SK-N-SH (cell line): ENCODE data around the gene C19orf47. TPM values are rescaled to one million over a fixed set of nuclear protein-coding genes. Genes with fewer than 3 reads are reported as not detected.

Experiments
- CTCF ChIA-PET: fragments of 300-600, 350-600 bp; formaldehyde crosslinking; extraction: SDS; loops from one replicate; lab custom pipeline; 2021; lab: Yijun Ruan, JAX
- POLR2A ChIA-PET: fragments of 350-600 bp; sonication (Branson Sonifier 250); formaldehyde crosslinking; extraction: SDS; loops from one replicate; lab custom pipeline; 2020; ENCODE audit warnings: antibody characterized with exemption, inconsistent platforms; lab: Yijun Ruan, JAX
- DNase-seq: peaks from one replicate; pipeline ENCODE4 v3.0.0; 2012
- H2AFZ ChIP-seq: fragments of 200-600 bp; sonication (generic); 2 replicates; pipeline ENCODE4 v1.8.1; 2016; ENCODE audit warnings: antibody characterized with exemption, mild to moderate bottlenecking, low read depth
- H3F3A ChIP-seq: fragments of 200-600 bp; sonication (generic); replicated peaks from 2 replicates; pipeline ENCODE3; 2016; ENCODE audit warnings: antibody characterized with exemption, mild to moderate bottlenecking; ENCODE audit not compliant: insufficient read depth
- H3K27ac ChIP-seq, 2 experiments: fragments of 200-500 bp in 1 of 2; fragments of 200-600 bp in 1 of 2; sonication (Bioruptor generic) in 1 of 2; sonication (generic), shearing (Covaris generic) in 1 of 2; 2 replicates each; pipeline versions ENCODE4 v1.5.1 to v1.6.1; 2014 to 2016; ENCODE audit warnings: low read depth in 2 of 2, inconsistent platforms in 1 of 2, low read length in 1 of 2, mild to moderate bottlenecking in 1 of 2, mixed read lengths in 1 of 2
- H3K27me3 ChIP-seq: fragments of 200-600 bp; sonication (generic), shearing (Covaris generic); 2 replicates; pipeline ENCODE4 v1.6.1; 2016; ENCODE audit warnings: mixed run types; ENCODE audit not compliant: insufficient read depth
- H3K36me3 ChIP-seq, 2 experiments: fragments of 200-500 bp in 1 of 2; fragments of 200-600 bp in 1 of 2; sonication (Bioruptor generic) in 1 of 2; sonication (generic) in 1 of 2; replicated peaks in 1 of 2; 2 replicates each; pipeline versions ENCODE3 to v1.5.1; 2014 to 2016; ENCODE audit warnings: low read length in 1 of 2, mild to moderate bottlenecking in 1 of 2; ENCODE audit not compliant: insufficient read depth in 2 of 2, control insufficient read depth in 1 of 2
- H3K4me1 ChIP-seq, 2 experiments: fragments of 200-500 bp in 1 of 2; fragments of 200-600 bp in 1 of 2; sonication (Bioruptor generic) in 1 of 2; sonication (generic), shearing (Covaris generic) in 1 of 2; 2 replicates each; pipeline versions ENCODE4 v1.5.1 to v1.6.1; 2014 to 2016; ENCODE audit warnings: low read depth in 1 of 2, low read length in 1 of 2, mixed run types in 1 of 2; ENCODE audit not compliant: insufficient read depth in 2 of 2, control insufficient read depth in 1 of 2
- H3K4me2 ChIP-seq: fragments of 200-600 bp; sonication (generic), shearing (Covaris generic); 2 replicates; pipeline ENCODE4 v1.6.1; 2017; ENCODE audit warnings: mixed run types
- H3K4me3 ChIP-seq, 2 experiments: fragments of 200-500 bp in 1 of 2; fragments of 200-600 bp in 1 of 2; sonication (Bioruptor generic) in 1 of 2; sonication (generic), shearing (Covaris generic) in 1 of 2; 2 replicates each; pipeline versions ENCODE4 v1.5.1 to v1.8.1; 2014 to 2016; ENCODE audit warnings: low read depth in 2 of 2, inconsistent platforms in 1 of 2, low read length in 1 of 2, mild to moderate bottlenecking in 1 of 2, mixed read lengths in 1 of 2, moderate library complexity in 1 of 2
- H3K79me2 ChIP-seq: fragments of 200-600 bp; sonication (generic); 2 replicates; pipeline ENCODE4 v1.8.1; 2017; ENCODE audit warnings: mild to moderate bottlenecking; ENCODE audit not compliant: insufficient read depth
- H3K9ac ChIP-seq: fragments of 200-600 bp; sonication (generic); 2 replicates; pipeline ENCODE4 v1.6.1; 2017; ENCODE audit warnings: mixed run types
- H3K9me2 ChIP-seq: fragments of 200-600 bp; sonication (generic); 2 replicates; pipeline ENCODE4 v1.6.1; 2017; ENCODE audit warnings: mixed run types
- H3K9me3 ChIP-seq: fragments of 200-600 bp; sonication (generic); 2 replicates; pipeline ENCODE4 v1.6.1; 2017; ENCODE audit warnings: mixed run types, mild to moderate bottlenecking, moderate library complexity
- H4K20me1 ChIP-seq: fragments of 200-600 bp; sonication (generic); 2 replicates; pipeline ENCODE4 v1.6.1; 2017; ENCODE audit warnings: mild to moderate bottlenecking, mixed run types; ENCODE audit not compliant: insufficient read depth
- ELF1 ChIP-seq: IDR thresholded peaks from 2 replicates; pipeline ENCODE4 v1.4.0; 2012
- FOSL2 ChIP-seq: IDR thresholded peaks from 2 replicates; pipeline ENCODE4 v1.4.0; 2012; ENCODE audit warnings: low read depth, mild to moderate bottlenecking, moderate library complexity, borderline replicate concordance
- FOXJ3 ChIP-seq: sonication (generic); formaldehyde crosslinking; IDR thresholded peaks from 2 replicates; pipeline ENCODE4 v1.5.1; 2020; ENCODE audit warnings: mild to moderate bottlenecking, missing genetic modification reagents
- FOXM1 ChIP-seq: IDR thresholded peaks from 2 replicates; pipeline ENCODE4 v1.4.0; 2012; ENCODE audit warnings: low read depth, mild to moderate bottlenecking
- GABPA ChIP-seq: IDR thresholded peaks from 2 replicates; pipeline ENCODE4 v1.4.0; 2012; ENCODE audit warnings: low read depth, mild to moderate bottlenecking
- GATA2 ChIP-seq: sonication (generic); formaldehyde crosslinking; IDR thresholded peaks from 2 replicates; pipeline ENCODE4 v1.5.0; 2020; ENCODE audit warnings: mild to moderate bottlenecking, missing genetic modification reagents
- JUND ChIP-seq: IDR thresholded peaks from 2 replicates; pipeline ENCODE4 v1.4.0; 2012
- MEF2A ChIP-seq: IDR thresholded peaks from 2 replicates; pipeline ENCODE4 v1.4.0; 2012; ENCODE audit warnings: low read depth, borderline replicate concordance
- MXI1 ChIP-seq: IDR thresholded peaks from 2 replicates; pipeline ENCODE4 v1.6.1; 2012; ENCODE audit warnings: mild to moderate bottlenecking, low read depth, low read length, improper control_type of control experiment
- POLR2AphosphoS5 ChIP-seq: IDR thresholded peaks from 2 replicates; pipeline ENCODE4 v1.6.1; 2012; ENCODE audit warnings: low read depth, low read length
- RFX5 ChIP-seq: IDR thresholded peaks from 2 replicates; pipeline ENCODE4 v1.6.1; 2012; ENCODE audit warnings: mild to moderate bottlenecking, improper control_type of control experiment, low read length
- SIN3A ChIP-seq: IDR thresholded peaks from 2 replicates; pipeline ENCODE4 v1.6.1; 2012; ENCODE audit warnings: low read depth, mild to moderate bottlenecking, low read length, moderate library complexity, borderline replicate concordance
- TEAD4 ChIP-seq: IDR thresholded peaks from 2 replicates; pipeline ENCODE4 v1.4.0; 2012; ENCODE audit warnings: mild to moderate bottlenecking, borderline replicate concordance; ENCODE audit not compliant: insufficient read depth
- WGBS: methylation state at CpG from one replicate; pipeline ENCODE4 v1.1.6; 2017; ENCODE audit warnings: low lambda C conversion rate; 5-methylcytosine and 5-hydroxymethylcytosine counted together
- polyA plus RNA-seq, 3 experiments: library from polyadenylated mRNA; depleted of rRNA; stranded (reverse); fragments of >200 nt; gene quantifications; 2 replicates each; pipeline ENCODE4 v1.2.3, GENCODE V29; 2012
- TF ChIP-seq, protein P1 (sequence below): IDR thresholded peaks from 2 replicates; pipeline ENCODE4; 2012
- TF ChIP-seq, protein P2 (sequence below): fragments of 150-350 bp; IDR thresholded peaks from 2 replicates; pipeline ENCODE4 v1.6.1; 2016; ENCODE audit warnings: mild to moderate bottlenecking, low read depth, low read length

The C19orf47 gene
- polyA plus RNA-seq, 1 of the 3 experiments (the other 2 are of a cell fraction) = 17.2 TPM

DNA sequence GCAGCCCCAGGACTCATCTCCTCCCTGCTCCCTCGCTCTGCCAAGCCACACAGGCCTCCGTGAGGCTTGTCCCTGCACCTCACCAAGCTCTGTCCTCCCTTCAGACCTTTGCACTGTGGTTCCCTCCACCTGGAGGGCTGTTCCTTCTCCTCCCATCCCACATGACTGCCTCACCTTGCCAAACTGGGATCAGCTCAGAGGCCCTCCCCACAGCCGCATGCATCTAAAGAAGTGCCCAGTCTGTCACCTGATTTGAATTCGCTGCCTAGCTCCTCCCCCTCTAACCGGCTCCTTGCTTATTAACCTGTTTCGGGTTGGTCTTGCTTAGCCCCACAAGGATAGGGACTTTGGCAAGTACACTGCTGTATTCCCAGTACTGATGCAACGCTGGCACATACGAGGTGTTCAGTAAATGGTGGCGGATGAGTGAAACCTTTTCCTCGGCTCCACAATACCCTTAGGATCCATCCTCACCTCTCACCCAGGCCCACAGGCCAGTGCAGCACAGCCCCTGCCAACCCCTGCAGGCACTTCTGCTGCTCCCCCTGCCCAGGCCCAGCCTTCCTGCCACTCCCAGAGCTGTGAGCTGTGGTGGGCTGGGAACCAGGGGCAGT, 67.5 kb downstream of the C19orf47 start:
- H2AFZ ChIP-seq = no peak overlapping the region
- 97% methylated on average over 10 of the region's 10 CpGs for WGBS
- TF ChIP-seq FOXM1 (no peak), POLR2AphosphoS5 (no peak), FOSL2 (no peak), GABPA (no peak), RFX5 (no peak)
- H3K36me3 ChIP-seq = peaks cover 0 to 7% of the 10 kb centered on the region in 2 experiments
- peaks cover 93% of the 10 kb centered on the region for H3K79me2 ChIP-seq
- ChIA-PET CTCF (no interaction called here), POLR2A (no interaction called here)
- no peak overlapping the region for H3K9ac ChIP-seq
- DNase-seq = no peak
- peaks cover 44% of the 10 kb centered on the region for H4K20me1 ChIP-seq
- no peak overlapping the region for H3K4me3 ChIP-seq
- peaks cover 1% of the 10 kb centered on the region for H3F3A ChIP-seq
- no peaks in the 10 kb centered on the region for H3K9me3 ChIP-seq
- H3K27ac ChIP-seq = no peak overlapping the region; a peak in 1 of 4 replicates
- no peaks in the 10 kb centered on the region for H3K9me2 ChIP-seq
- no peaks in the 10 kb centered on the region for H3K27me3 ChIP-seq
- H3K4me2 ChIP-seq = no peak overlapping the region
- peaks cover 22 to 31% of the 10 kb centered on the region in 2 experiments; a peak in 3 of 4 replicates for H3K4me1 ChIP-seq

DNA sequence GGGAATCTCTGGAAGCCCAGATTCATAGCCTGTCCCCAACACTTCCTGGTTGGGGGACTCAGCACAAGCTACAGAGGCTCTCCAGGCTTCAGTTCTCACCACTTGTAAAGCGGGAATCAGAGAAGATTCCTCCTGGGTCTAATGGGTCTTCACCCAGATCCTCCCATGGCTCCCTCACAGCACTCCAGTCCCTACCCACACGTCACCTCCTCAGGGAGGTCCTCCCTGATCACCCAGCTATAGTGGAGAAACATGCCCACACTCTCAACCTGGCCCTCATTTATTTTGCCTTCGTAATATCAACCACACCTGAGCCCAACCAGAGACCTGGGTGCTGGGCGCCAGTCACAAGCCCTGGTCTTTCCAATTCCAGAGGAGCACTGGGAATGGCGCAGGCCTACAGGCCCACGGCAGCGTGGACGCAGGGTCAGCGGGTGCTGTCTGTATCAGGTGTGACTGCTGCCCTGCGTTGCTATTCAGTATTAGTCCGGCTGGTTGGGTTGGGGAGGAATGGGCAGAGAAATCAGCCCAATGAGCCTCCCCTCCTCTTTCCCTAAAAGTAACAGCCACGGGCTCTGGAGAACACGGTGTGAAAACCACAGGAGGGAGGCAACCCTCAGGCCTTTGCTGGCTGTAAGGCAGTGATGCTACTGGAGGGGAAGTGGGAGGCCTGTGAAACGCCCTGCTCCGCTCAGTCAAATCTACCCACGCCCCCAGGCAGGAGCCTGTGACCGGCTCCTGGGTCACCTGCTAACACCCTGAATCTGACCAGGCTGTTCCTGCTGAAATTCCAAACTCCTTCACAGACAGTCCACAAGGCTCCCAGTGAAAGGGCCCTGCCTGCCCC, 68.2 kb downstream of the C19orf47 start:
- TF ChIP-seq FOXJ3 (CRISPR knock-in tag) (no peak), TEAD4 (no peak), SIN3A (no peak), ELF1 (no peak), MXI1 (no peak), GATA2 (CRISPR knock-in tag) (no peak), MEF2A (no peak), JUND (no peak)
- TF ChIP-seq, protein P1, sequence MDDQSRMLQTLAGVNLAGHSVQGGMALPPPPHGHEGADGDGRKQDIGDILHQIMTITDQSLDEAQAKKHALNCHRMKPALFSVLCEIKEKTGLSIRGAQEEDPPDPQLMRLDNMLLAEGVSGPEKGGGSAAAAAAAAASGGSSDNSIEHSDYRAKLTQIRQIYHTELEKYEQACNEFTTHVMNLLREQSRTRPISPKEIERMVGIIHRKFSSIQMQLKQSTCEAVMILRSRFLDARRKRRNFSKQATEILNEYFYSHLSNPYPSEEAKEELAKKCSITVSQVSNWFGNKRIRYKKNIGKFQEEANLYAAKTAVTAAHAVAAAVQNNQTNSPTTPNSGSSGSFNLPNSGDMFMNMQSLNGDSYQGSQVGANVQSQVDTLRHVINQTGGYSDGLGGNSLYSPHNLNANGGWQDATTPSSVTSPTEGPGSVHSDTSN = no peak
- TF ChIP-seq, protein P2, sequence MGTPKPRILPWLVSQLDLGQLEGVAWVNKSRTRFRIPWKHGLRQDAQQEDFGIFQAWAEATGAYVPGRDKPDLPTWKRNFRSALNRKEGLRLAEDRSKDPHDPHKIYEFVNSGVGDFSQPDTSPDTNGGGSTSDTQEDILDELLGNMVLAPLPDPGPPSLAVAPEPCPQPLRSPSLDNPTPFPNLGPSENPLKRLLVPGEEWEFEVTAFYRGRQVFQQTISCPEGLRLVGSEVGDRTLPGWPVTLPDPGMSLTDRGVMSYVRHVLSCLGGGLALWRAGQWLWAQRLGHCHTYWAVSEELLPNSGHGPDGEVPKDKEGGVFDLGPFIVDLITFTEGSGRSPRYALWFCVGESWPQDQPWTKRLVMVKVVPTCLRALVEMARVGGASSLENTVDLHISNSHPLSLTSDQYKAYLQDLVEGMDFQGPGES = no peak
- H3K79me2 ChIP-seq = peaks cover 97% of the 10 kb centered on the region
- H3K36me3 ChIP-seq = peaks cover 0 to 7% of the 10 kb centered on the region in 2 experiments
- H3K27me3 ChIP-seq = no peaks in the 10 kb centered on the region
- no peaks in the 10 kb centered on the region for H3K9me2 ChIP-seq
- 96% methylated on average over 17 of the region's 17 CpGs for WGBS
- H3K9me3 ChIP-seq = no peaks in the 10 kb centered on the region
- ChIA-PET POLR2A (no interaction called here), CTCF (interaction anchor here (0.5 to 2.1 kb wide), 2 partner anchors 25 to 37 kb away, joined by 3 to 7 read pairs; no protein-coding TSS in a partner anchor)
- no peak overlapping the region for H3K4me3 ChIP-seq
- H2AFZ ChIP-seq = no peak overlapping the region
- peaks cover 49% of the 10 kb centered on the region for H4K20me1 ChIP-seq
- no peak overlapping the region for H3K9ac ChIP-seq
- no peak overlapping the region; a peak in 1 of 4 replicates for H3K27ac ChIP-seq
- no peaks in the 10 kb centered on the region for H3F3A ChIP-seq
- DNase-seq = peak; percentile 7
- H3K4me1 ChIP-seq = peaks cover 20 to 29% of the 10 kb centered on the region in 2 experiments; a peak in 3 of 4 replicates
- H3K4me2 ChIP-seq = no peak overlapping the region
